HCT116 (cell line): ENCODE measurements around the gene B4GALNT2. TPM values are rescaled to one million over a fixed set of nuclear protein-coding genes. Genes with fewer than 3 reads are reported as not detected.

Experiments used
- ATAC-seq: fragments of 200-7000 bp; cut with Tn5 transposase; 2 replicates; pipeline ENCODE4 v1.9.1; 2020; ENCODE audit warnings: mild to moderate bottlenecking, moderate library complexity
- BruUV-seq: library from RNA; stranded (reverse); fragments of 400-500 nt; replicated peaks from 2 replicates; lab custom pipeline; 2021; lab: Mats Ljungman, UMichigan
- CTCF ChIA-PET: fragments of 300-600 bp; sonication (Branson Sonifier 250); formaldehyde crosslinking; loops from one replicate; lab custom pipeline; 2021; ENCODE audit warnings: antibody characterized with exemption; lab: Charles Lee
- POLR2A ChIA-PET: fragments of 300-600, 350-600 bp; sonication (Branson Sonifier 250); formaldehyde crosslinking; loops from one replicate; lab custom pipeline; 2021; ENCODE audit warnings: antibody characterized with exemption; lab: Charles Lee
- RAD21 ChIA-PET, 2 experiments: fragments of 300-600 bp; sonication (Branson Sonifier 250); formaldehyde crosslinking; loops; one replicate each; lab custom pipeline; 2023; ENCODE audit warnings: low total read pairs in 2 of 2; ENCODE audit not compliant: uncharacterized antibody in 2 of 2, unreplicated experiment in 2 of 2, low non-redundant PET in 1 of 2; lab: Charles Lee
- DNase-seq: peaks from one replicate; pipeline ENCODE4 v3.0.0-alpha.2; 2010; ENCODE audit warnings: low read depth, low spot score
- H2AFZ ChIP-seq: fragments of 200-600 bp; shearing (Covaris generic), sonication (generic); 2 replicates; pipeline ENCODE4 v1.6.1; 2017; ENCODE audit warnings: low read depth, mixed run types, mixed read lengths, antibody characterized with exemption, low read length; ENCODE audit not compliant: poor library complexity, severe bottlenecking
- H3K27ac ChIP-seq: 2 replicates; pipeline ENCODE4 v1.5.1; 2012; ENCODE audit warnings: low read depth, low read length
- H3K27me3 ChIP-seq: fragments of 200-600 bp; sonication (generic); 2 replicates; pipeline ENCODE4 v1.6.1; 2016; ENCODE audit warnings: mixed run types, low read length, mixed read lengths; ENCODE audit not compliant: insufficient read depth
- H3K36me3 ChIP-seq, 2 experiments: fragments of 200-500 bp in 1 of 2; fragments of 200-600 bp in 1 of 2; sonication (Bioruptor generic) in 1 of 2; sonication (generic) in 1 of 2; 2 replicates each; pipeline versions ENCODE4 v1.5.1 to v1.6.1; 2014 to 2016; ENCODE audit warnings: low read length in 2 of 2, inconsistent platforms in 1 of 2, mixed read lengths in 1 of 2, mixed run types in 1 of 2; ENCODE audit not compliant: insufficient read depth in 2 of 2, control insufficient read depth in 1 of 2
- H3K4me1 ChIP-seq, 2 experiments: fragments of 200-600 bp in 1 of 2; sonication (generic) in 1 of 2; 2 replicates each; pipeline versions ENCODE4 v1.5.1 to v1.6.1; 2012 to 2017; ENCODE audit warnings: low read length in 2 of 2, inconsistent platforms in 1 of 2, mild to moderate bottlenecking in 1 of 2, mixed read lengths in 1 of 2, mixed run types in 1 of 2, moderate library complexity in 1 of 2; ENCODE audit not compliant: insufficient read depth in 2 of 2, control insufficient read depth in 1 of 2
- H3K4me2 ChIP-seq: fragments of 200-600 bp; sonication (generic); 2 replicates; pipeline ENCODE4 v1.6.1; 2017; ENCODE audit warnings: mixed run types, low read length, mixed read lengths
- H3K4me3 ChIP-seq, 2 experiments: fragments of 200-600 bp in 1 of 2; sonication (generic) in 1 of 2; replicated peaks in 1 of 2; 2 replicates each; pipeline ENCODE4 v1.5.1; 2011 to 2016; ENCODE audit warnings: low read length in 2 of 2, control low read depth in 1 of 2, low read depth in 1 of 2, mild to moderate bottlenecking in 1 of 2, mixed read lengths in 1 of 2, mixed run types in 1 of 2
- H3K79me2 ChIP-seq: fragments of 200-600 bp; sonication (generic); 2 replicates; pipeline ENCODE4 v1.6.1; 2017; ENCODE audit warnings: mild to moderate bottlenecking, mixed run types, low read length, moderate library complexity, mixed read lengths; ENCODE audit not compliant: insufficient read depth
- H3K9ac ChIP-seq: fragments of 200-600 bp; sonication (generic); 2 replicates; pipeline ENCODE4 v1.6.1; 2016; ENCODE audit warnings: low read length, mixed read lengths
- H3K9me2 ChIP-seq: fragments of 200-600 bp; sonication (generic), shearing (Covaris generic); 2 replicates; pipeline ENCODE4 v1.6.1; 2017; ENCODE audit warnings: mixed run types, mild to moderate bottlenecking, moderate library complexity; ENCODE audit not compliant: insufficient read depth
- H3K9me3 ChIP-seq, 2 experiments: fragments of 200-500 bp in 1 of 2; fragments of 200-600 bp in 1 of 2; sonication (Bioruptor generic) in 1 of 2; sonication (generic) in 1 of 2; 2 replicates each; pipeline ENCODE4 v1.6.1; 2014 to 2017; ENCODE audit warnings: low read length in 2 of 2, mixed read lengths in 2 of 2, inconsistent platforms in 1 of 2, low read depth in 1 of 2, mild to moderate bottlenecking in 1 of 2, mixed run types in 1 of 2, moderate library complexity in 1 of 2; ENCODE audit not compliant: control insufficient read depth in 1 of 2, insufficient read depth in 1 of 2
- H4K20me1 ChIP-seq: fragments of 200-600 bp; sonication (generic), shearing (Covaris generic); 2 replicates; pipeline ENCODE4 v1.6.1; 2017; ENCODE audit warnings: mixed run types, mild to moderate bottlenecking, moderate library complexity; ENCODE audit not compliant: insufficient read depth
- CBX3 ChIP-seq: IDR thresholded peaks from 2 replicates; pipeline ENCODE4 v1.6.1; 2012; ENCODE audit warnings: low read depth
- ELF1 ChIP-seq: IDR thresholded peaks from 2 replicates; pipeline ENCODE4 v1.6.1; 2012; ENCODE audit warnings: low read depth, borderline replicate concordance
- EZH2phosphoT487 ChIP-seq: fragments of 200-600 bp; IDR thresholded peaks from 2 replicates; pipeline ENCODE4 v1.6.1; 2018; ENCODE audit warnings: antibody characterized with exemption, borderline replicate concordance
- FOSL1 ChIP-seq: IDR thresholded peaks from 2 replicates; pipeline ENCODE4 v1.6.1; 2012; ENCODE audit warnings: low read depth
- POLR2A ChIP-seq: IDR thresholded peaks from 2 replicates; pipeline ENCODE4 v1.7.0; 2011; ENCODE audit warnings: borderline replicate concordance; ENCODE audit not compliant: insufficient read depth, insufficient read length; ENCODE audit errors: extremely low read depth
- POLR2AphosphoS5 ChIP-seq: IDR thresholded peaks from 2 replicates; pipeline ENCODE4 v1.6.1; 2011; ENCODE audit warnings: mild to moderate bottlenecking, low read depth, low read length, moderate library complexity
- RAD21 ChIP-seq: IDR thresholded peaks from 2 replicates; pipeline ENCODE4 v1.6.1; 2012; ENCODE audit warnings: low read depth, mild to moderate bottlenecking
- SIN3A ChIP-seq: IDR thresholded peaks from 2 replicates; pipeline ENCODE4 v1.6.1; 2012; ENCODE audit warnings: low read depth
- SP1 ChIP-seq: IDR thresholded peaks from 2 replicates; pipeline ENCODE4 v1.6.1; 2012; ENCODE audit warnings: low read depth
- TCF7L2 ChIP-seq: IDR thresholded peaks from 2 replicates; pipeline ENCODE4 v1.7.0; 2011; ENCODE audit warnings: borderline replicate concordance, inconsistent platforms; ENCODE audit not compliant: insufficient read depth, insufficient read length; ENCODE audit errors: extremely low read depth
- ZBTB33 ChIP-seq: IDR thresholded peaks from 2 replicates; pipeline ENCODE4 v1.6.1; 2011; ENCODE audit warnings: mild to moderate bottlenecking, low read length, moderate library complexity; ENCODE audit not compliant: insufficient replicate concordance; ENCODE audit errors: extremely low read depth
- ZFX ChIP-seq: fragments of 450-650 bp; IDR thresholded peaks from 2 replicates; pipeline ENCODE4 v1.6.1; 2017
- intact Hi-C: fragments of 100-400 bp; cut with micrococcal nuclease; formaldehyde crosslinking; loops from 2 replicates; pipeline ENCODE4 v1.10.0; 2022
- total RNA-seq: library from RNA; stranded (reverse); gene quantifications from one replicate; pipeline ENCODE4 v1.2.1, GENCODE V29; 2021; ENCODE audit not compliant: unreplicated experiment
- TF ChIP-seq, protein P1 (sequence below), 3 experiments: fragments of 200-600 bp in 1 of 3; sonication (generic) in 1 of 3; IDR thresholded peaks in 2 of 3; conservative IDR thresholded peaks in 1 of 3; 2 replicates each; pipeline ENCODE4 v1.5.1; 2012 to 2017; ENCODE audit warnings: low read depth in 2 of 3, low read length in 2 of 3, antibody characterized with exemption in 1 of 3, borderline replicate concordance in 1 of 3, control low read depth in 1 of 3, mild to moderate bottlenecking in 1 of 3, mixed read lengths in 1 of 3, mixed run types in 1 of 3, moderate library complexity in 1 of 3; ENCODE audit not compliant: insufficient read depth in 1 of 3
- TF ChIP-seq, protein P2 (sequence below): IDR thresholded peaks from 2 replicates; pipeline ENCODE4 v1.6.1; 2012

The B4GALNT2 gene
- total RNA-seq, 1 experiment from 2014 or later = not detected

DNA sequence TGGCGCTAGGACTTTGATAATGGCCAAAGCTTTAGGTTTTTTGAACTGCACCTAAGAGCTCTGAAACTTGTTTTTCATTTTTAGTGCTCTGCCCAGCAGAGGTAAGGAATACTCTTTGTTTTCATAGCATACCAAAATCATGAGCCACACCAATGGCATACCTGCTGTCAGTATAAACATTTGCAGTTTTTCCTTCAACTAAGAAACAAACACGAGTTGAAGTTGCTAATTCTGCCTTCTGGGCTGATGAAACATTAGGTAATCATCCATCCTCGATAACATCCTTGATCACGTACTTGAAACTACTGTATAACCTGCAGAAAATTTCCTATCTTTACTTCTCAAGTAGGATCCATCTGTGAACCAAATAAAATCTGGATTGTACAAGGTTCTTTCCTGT lies 20.6 kb upstream of the B4GALNT2 start:
- RAD21 ChIA-PET = no interaction called here
- H3K79me2 ChIP-seq = no peaks in the 10 kb centered on the region
- H3K9ac ChIP-seq = no peak overlapping the region
- H3K27ac ChIP-seq = no peak overlapping the region
- POLR2A ChIA-PET = interaction anchor here (2.6 kb wide), 1 partner anchor 10 kb away, joined by 10 read pairs; no protein-coding TSS in a partner anchor
- no peaks in the 10 kb centered on the region for H3K36me3 ChIP-seq
- CTCF ChIA-PET = no interaction called here
- no peak overlapping the region for H3K4me2 ChIP-seq
- BruUV-seq = no TSS peak
- no peaks in the 10 kb centered on the region for H3K4me1 ChIP-seq
- no peaks in the 10 kb centered on the region for H3K9me3 ChIP-seq
- no peaks in the 10 kb centered on the region for H3K27me3 ChIP-seq
- TF ChIP-seq ELF1 (no peak), SIN3A (no peak), POLR2AphosphoS5 (no peak), ZBTB33 (no peak), POLR2A (no peak), TCF7L2 (no peak), SP1 (no peak), RAD21 (no peak), ZFX (no peak), FOSL1 (no peak), EZH2phosphoT487 (no peak), CBX3 (no peak)
- TF ChIP-seq, protein P1, sequence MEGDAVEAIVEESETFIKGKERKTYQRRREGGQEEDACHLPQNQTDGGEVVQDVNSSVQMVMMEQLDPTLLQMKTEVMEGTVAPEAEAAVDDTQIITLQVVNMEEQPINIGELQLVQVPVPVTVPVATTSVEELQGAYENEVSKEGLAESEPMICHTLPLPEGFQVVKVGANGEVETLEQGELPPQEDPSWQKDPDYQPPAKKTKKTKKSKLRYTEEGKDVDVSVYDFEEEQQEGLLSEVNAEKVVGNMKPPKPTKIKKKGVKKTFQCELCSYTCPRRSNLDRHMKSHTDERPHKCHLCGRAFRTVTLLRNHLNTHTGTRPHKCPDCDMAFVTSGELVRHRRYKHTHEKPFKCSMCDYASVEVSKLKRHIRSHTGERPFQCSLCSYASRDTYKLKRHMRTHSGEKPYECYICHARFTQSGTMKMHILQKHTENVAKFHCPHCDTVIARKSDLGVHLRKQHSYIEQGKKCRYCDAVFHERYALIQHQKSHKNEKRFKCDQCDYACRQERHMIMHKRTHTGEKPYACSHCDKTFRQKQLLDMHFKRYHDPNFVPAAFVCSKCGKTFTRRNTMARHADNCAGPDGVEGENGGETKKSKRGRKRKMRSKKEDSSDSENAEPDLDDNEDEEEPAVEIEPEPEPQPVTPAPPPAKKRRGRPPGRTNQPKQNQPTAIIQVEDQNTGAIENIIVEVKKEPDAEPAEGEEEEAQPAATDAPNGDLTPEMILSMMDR (IDR thresholded peaks at IDR 0.05 in 2 of 3, conservative IDR thresholded peaks at IDR 0.05 in 1 of 3; ENCODE audit: borderline replicate concordance in 1 of 3, insufficient read depth in 1 of 3, low read depth in 2 of 3, low read length in 2 of 3) = no peak
- TF ChIP-seq, protein P2, sequence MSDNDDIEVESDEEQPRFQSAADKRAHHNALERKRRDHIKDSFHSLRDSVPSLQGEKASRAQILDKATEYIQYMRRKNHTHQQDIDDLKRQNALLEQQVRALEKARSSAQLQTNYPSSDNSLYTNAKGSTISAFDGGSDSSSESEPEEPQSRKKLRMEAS = no peak
- H4K20me1 ChIP-seq = no peaks in the 10 kb centered on the region
- H3K9me2 ChIP-seq = no peaks in the 10 kb centered on the region
- H3K4me3 ChIP-seq = no peak overlapping the region
- DNase-seq (no peak), ATAC-seq (no peak)
- intact Hi-C loops = no loop called here
- H2AFZ ChIP-seq = no peak overlapping the region
